Spleen (tissue), 11 donors: ENCODE results near the gene SNRNP25. TPM values are rescaled to one million over a fixed set of nuclear protein-coding genes. Genes with fewer than 3 reads are reported as not detected.
A peak's percentile ranks its signal among the peaks of the same experiment; 100 is the strongest.

ENCODE experiments used
- DNase-seq: peaks from one replicate; pipeline ENCODE4 v3.0.0-alpha.2; 2020
- H3K27ac ChIP-seq, 8 donors: fragments of 200-600 bp; sonication (generic) in 7 of 8; 1 replicate in 4 of 8; 2 replicates in 4 of 8; pipeline versions ENCODE4 v1.5.0 to v1.8.0; 2016 to 2021; ENCODE audit warnings: inconsistent platforms in 4 of 8, mild to moderate bottlenecking in 4 of 8, moderate library complexity in 1 of 8
- H3K27me3 ChIP-seq, 7 donors: fragments of 200-600 bp; sonication (generic) in 6 of 7; replicated peaks in 1 of 7; 1 replicate in 4 of 7; 2 replicates in 3 of 7; pipeline versions ENCODE4 v1.5.0 to v1.8.0; 2016 to 2021; ENCODE audit warnings: inconsistent platforms in 3 of 7, mild to moderate bottlenecking in 1 of 7
- H3K36me3 ChIP-seq, 6 donors: fragments of 200-600 bp; sonication (generic) in 5 of 6; 1 replicate in 4 of 6; 2 replicates in 2 of 6; pipeline versions ENCODE4 v1.5.0 to v1.8.0; 2016 to 2021; ENCODE audit warnings: inconsistent platforms in 2 of 6
- H3K4me1 ChIP-seq, 6 donors: fragments of 200-600 bp; sonication (generic) in 5 of 6; 1 replicate in 3 of 6; 2 replicates in 3 of 6; pipeline versions ENCODE4 v1.5.0 to v1.8.0; 2016 to 2021; ENCODE audit warnings: inconsistent platforms in 3 of 6
- H3K4me3 ChIP-seq, 8 donors: fragments of 200-600 bp; sonication (generic) in 7 of 8; 1 replicate in 4 of 8; 2 replicates in 4 of 8; pipeline versions ENCODE4 v1.5.0 to v1.8.0; 2016 to 2021; ENCODE audit warnings: inconsistent platforms in 4 of 8, mild to moderate bottlenecking in 4 of 8, moderate library complexity in 2 of 8
- H3K9me3 ChIP-seq, 8 donors: fragments of 200-600 bp; sonication (generic) in 7 of 8; 1 replicate in 4 of 8; 2 replicates in 4 of 8; pipeline versions ENCODE4 v1.5.0 to v1.8.0; 2016 to 2021; ENCODE audit warnings: inconsistent platforms in 4 of 8
- CTCF ChIP-seq, 11 experiments: fragments of 200-600 bp in 7 of 11; fragments of 450-650 bp in 4 of 11; sonication (generic) in 4 of 11; IDR thresholded peaks in 8 of 11; conservative IDR thresholded peaks in 3 of 11; 1 replicate in 7 of 11; 2 replicates in 4 of 11; pipeline versions ENCODE4 v1.4.0 to v1.8.0; 2016 to 2021; ENCODE audit warnings: antibody characterized with exemption in 11 of 11, inconsistent platforms in 4 of 11, mild to moderate bottlenecking in 1 of 11
- POLR2A ChIP-seq, 3 donors: fragments of 450-650 bp; IDR thresholded peaks; one replicate each; pipeline ENCODE4 v1.5.1; 2017; ENCODE audit warnings: antibody characterized with exemption in 3 of 3, mild to moderate bottlenecking in 1 of 3
- POLR2AphosphoS5 ChIP-seq, 3 donors: sonication (generic); formaldehyde crosslinking; IDR thresholded peaks; one replicate each; pipeline ENCODE4 v1.5.1; 2017; ENCODE audit warnings: antibody characterized with exemption in 3 of 3
- WGBS, 5 donors: extraction: QIAGEN DNeasy Blood & Tissue Kit in 3 of 5; methylation state at CpG; one replicate each; pipeline versions ENCODE4 v1.1.5 to v1.1.7; 2013 to 2018; 5-methylcytosine and 5-hydroxymethylcytosine counted together
- intact Hi-C: fragments of 100-400 bp; cut with DNase I; formaldehyde crosslinking; loops from one replicate; pipeline ENCODE4 v1.15.0; 2023; ENCODE audit warnings: low total_unique reads
- polyA plus RNA-seq, 3 donors: library from polyadenylated mRNA; stranded (reverse); fragments of 200-250 nt; gene quantifications; one replicate each; pipeline ENCODE4 v1.2.1, GENCODE V29; 2013
- total RNA-seq, 7 donors: library from RNA; depleted of rRNA in 3 of 7; stranded (reverse); fragments of >200 nt in 3 of 7; fragmentation: NEBNext Ultra II Directional in 4 of 7; extraction: Animal tissue kit (Norgen Biotek cat#: 25700) in 4 of 7; gene quantifications; one replicate each; pipeline versions ENCODE4 v1.1.0 to v1.2.1, GENCODE V29; 2016 to 2021
- donor health status: healthy with polysubstance abuse.
- donor health status: DM: no; HTN: no; CAD: no; lungs with moderate emphysema.
- donor health status: DM: no; HTN: no; CAD: no.
- donor health status: Bipolar disorder and iron deficiency.
- donor health status: healthy.
- donor health status: DM: no; HTN: no; CAD: no.
- donor health status: DM: yes; HTN: yes; CAD: no.

Gene SNRNP25
- total and polyA plus RNA-seq, 10 donors = 13.6 to 48.1 (median 21.3) TPM

- peak; percentile 53 for DNase-seq
- 78 to 86% (median 85%) methylated on average over 9 to 13 of the region's 13 CpGs for WGBS, 5 donors
- H3K4me3 ChIP-seq = no peak overlapping the region
- H3K27ac ChIP-seq = no peak overlapping the region
- peaks cover 0 to 12% (median 0%) of the 10 kb centered on the region in 7 donors for H3K27me3 ChIP-seq
- peaks cover 0 to 31% (median 0%) of the 10 kb centered on the region in 6 donors for H3K36me3 ChIP-seq
- H3K4me1 ChIP-seq = peaks cover 0 to 55% (median 22%) of the 10 kb centered on the region in 6 donors
- intact Hi-C loops = no loop called here
- TF ChIP-seq CTCF (IDR thresholded peaks at IDR 0.05 in 8 of 11, conservative IDR thresholded peaks at IDR 0.05 in 3 of 11) (no peak), POLR2AphosphoS5 (IDR thresholded peaks at IDR 0.05) (no peak), POLR2A (IDR thresholded peaks at IDR 0.05) (no peak)
- no peaks in the 10 kb centered on the region for H3K9me3 ChIP-seq
These were observed 12.9 kb downstream of the SNRNP25 start for GRCh38 chr16:66309-67182.

- Histone ChIP-seq H3K4me3 (no peak overlapping the region), H3K27me3 (peaks cover 0 to 20% (median 5%) of the 10 kb centered on the region in 7 donors), H3K4me1 (peaks cover 0 to 62% (median 27%) of the 10 kb centered on the region in 6 donors), H3K9me3 (no peaks in the 10 kb centered on the region), H3K36me3 (peaks cover 0 to 23% (median 0%) of the 10 kb centered on the region in 6 donors), H3K27ac (no peak overlapping the region)
- no peak for TF ChIP-seq POLR2AphosphoS5 (IDR thresholded peaks at IDR 0.05)
- no peak for TF ChIP-seq POLR2A (IDR thresholded peaks at IDR 0.05)
- TF ChIP-seq CTCF (IDR thresholded peaks at IDR 0.05 in 8 of 11, conservative IDR thresholded peaks at IDR 0.05 in 3 of 11) = no peak
- peak; percentile 48 for DNase-seq
- intact Hi-C loops = no loop called here
- WGBS, 5 donors = 85 to 92% (median 90%) methylated on average over 8 to 10 of the region's 10 CpGs
These were observed 13.7 kb downstream of the SNRNP25 start for GRCh38 chr16:67183-67791.

GRCh38 chr16:67884-68789 lies 14.5 kb downstream of the SNRNP25 start:
- Histone ChIP-seq H3K4me3 (no peak overlapping the region), H3K27ac (no peak overlapping the region), H3K27me3 (peaks cover 0 to 28% (median 5%) of the 10 kb centered on the region in 7 donors), H3K36me3 (peaks cover 0 to 15% (median 0%) of the 10 kb centered on the region in 6 donors), H3K4me1 (peaks cover 3 to 69% (median 34%) of the 10 kb centered on the region in 6 donors), H3K9me3 (no peaks in the 10 kb centered on the region)
- 84 to 89% (median 85%) methylated on average over 15 to 27 of the region's 27 CpGs for WGBS, 5 donors
- DNase-seq = peak; percentile 62
- intact Hi-C loops = no loop called here
- no peak for TF ChIP-seq POLR2AphosphoS5 (IDR thresholded peaks at IDR 0.05)

GRCh38 chr16:69181-69580 lies 15.6 kb downstream of the SNRNP25 start:
- Histone ChIP-seq H3K27ac (no peak overlapping the region), H3K4me1 (peaks cover 3 to 79% (median 40%) of the 10 kb centered on the region in 6 donors), H3K36me3 (peaks cover 0 to 6% (median 0%) of the 10 kb centered on the region in 6 donors), H3K4me3 (no peak overlapping the region), H3K9me3 (no peaks in the 10 kb centered on the region), H3K27me3 (peaks cover 0 to 39% (median 10%) of the 10 kb centered on the region in 7 donors)
- no peak for TF ChIP-seq POLR2AphosphoS5 (IDR thresholded peaks at IDR 0.05)
- TF ChIP-seq CTCF (IDR thresholded peaks at IDR 0.05 in 8 of 11, conservative IDR thresholded peaks at IDR 0.05 in 3 of 11) = no peak
- TF ChIP-seq POLR2A (IDR thresholded peaks at IDR 0.05) = no peak
- intact Hi-C loops = no loop called here
- no peak for DNase-seq
- 77 to 84% (median 82%) methylated on average over 6 to 8 of the region's 8 CpGs for WGBS, 5 donors
